SU-DHL-6 (cell line): ENCODE results near the gene GRM3.

Experiments
- EZH2phosphoT487 ChIP-seq: fragments of 200-600 bp; sonication (generic), shearing (Covaris generic); conservative IDR thresholded peaks from 2 replicates; pipeline ENCODE4 v1.6.1; 2018; ENCODE audit warnings: mild to moderate bottlenecking, antibody characterized with exemption, low read length, moderate library complexity, mixed read lengths
- TF ChIP-seq, protein P1 (sequence below): fragments of 200-600 bp; sonication (generic); IDR thresholded peaks from one replicate; pipeline ENCODE4 v1.5.1; 2017; ENCODE audit warnings: antibody characterized with exemption, mild to moderate bottlenecking, low read length, moderate library complexity; ENCODE audit not compliant: insufficient read depth, poor library complexity, severe bottlenecking

DNA sequence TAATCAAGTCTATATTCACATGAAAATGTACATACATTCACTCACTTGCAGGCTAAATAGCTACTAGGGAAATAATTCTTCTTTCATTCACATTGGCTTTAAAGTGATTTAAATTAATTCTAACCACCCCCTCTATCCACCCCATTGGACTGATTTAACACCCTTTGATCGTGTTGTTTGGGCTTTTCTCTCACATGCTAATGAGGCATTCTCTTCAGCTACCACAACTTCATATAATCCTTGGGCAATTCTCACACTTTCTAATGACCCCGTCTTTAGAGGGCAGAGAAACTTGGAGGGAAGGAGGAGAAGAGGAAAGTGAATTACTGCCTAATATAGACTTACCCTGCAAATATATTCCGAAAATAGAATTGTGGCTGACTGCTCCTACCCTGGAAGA is 24.6 kb downstream of the GRM3 start:
- TF ChIP-seq, protein P1, sequence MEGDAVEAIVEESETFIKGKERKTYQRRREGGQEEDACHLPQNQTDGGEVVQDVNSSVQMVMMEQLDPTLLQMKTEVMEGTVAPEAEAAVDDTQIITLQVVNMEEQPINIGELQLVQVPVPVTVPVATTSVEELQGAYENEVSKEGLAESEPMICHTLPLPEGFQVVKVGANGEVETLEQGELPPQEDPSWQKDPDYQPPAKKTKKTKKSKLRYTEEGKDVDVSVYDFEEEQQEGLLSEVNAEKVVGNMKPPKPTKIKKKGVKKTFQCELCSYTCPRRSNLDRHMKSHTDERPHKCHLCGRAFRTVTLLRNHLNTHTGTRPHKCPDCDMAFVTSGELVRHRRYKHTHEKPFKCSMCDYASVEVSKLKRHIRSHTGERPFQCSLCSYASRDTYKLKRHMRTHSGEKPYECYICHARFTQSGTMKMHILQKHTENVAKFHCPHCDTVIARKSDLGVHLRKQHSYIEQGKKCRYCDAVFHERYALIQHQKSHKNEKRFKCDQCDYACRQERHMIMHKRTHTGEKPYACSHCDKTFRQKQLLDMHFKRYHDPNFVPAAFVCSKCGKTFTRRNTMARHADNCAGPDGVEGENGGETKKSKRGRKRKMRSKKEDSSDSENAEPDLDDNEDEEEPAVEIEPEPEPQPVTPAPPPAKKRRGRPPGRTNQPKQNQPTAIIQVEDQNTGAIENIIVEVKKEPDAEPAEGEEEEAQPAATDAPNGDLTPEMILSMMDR: no peak
- TF ChIP-seq EZH2phosphoT487: no peak
